ENCODE measurements around the gene MMP24. TPM values are rescaled to one million over a fixed set of nuclear protein-coding genes. Genes with fewer than 3 reads are reported as not detected.

Gene MMP24
- total and polyA plus RNA-seq, 2 of the 13 experiments (the other 11 are each of a cell fraction or from before 2014, with no cell fraction given): 0.29 to 0.35 TPM

GRCh38 chr20:35303735-35304491, 77.4 kb downstream of the MMP24 start (continued):
- TF ChIP-seq GRHL1 (CRISPR knock-in tag; conservative IDR thresholded peaks at IDR 0.05) (no peak), ZBTB2 (CRISPR knock-in tag; IDR thresholded peaks at IDR 0.05; ENCODE audit: low read depth) (no peak; the same call in 1 of the 2 replicates), NR2F6 (IDR thresholded peaks at IDR 0.05) (no peak), NR2F6 (CRISPR knock-in tag; IDR thresholded peaks at IDR 0.05) (peak; percentile 66; the same call in 1 of the 2 replicates), ZNF780A (CRISPR knock-in tag; IDR thresholded peaks at IDR 0.05) (no peak), ZNF598 (CRISPR knock-in tag; IDR thresholded peaks at IDR 0.05; ENCODE audit: borderline replicate concordance) (no peak), FLYWCH1 (CRISPR knock-in tag; IDR thresholded peaks at IDR 0.05) (no peak), ZNF878 (CRISPR knock-in tag; IDR thresholded peaks at IDR 0.05) (no peak), ETV5 (CRISPR knock-in tag; IDR thresholded peaks at IDR 0.05; ENCODE audit: borderline replicate concordance) (peak; percentile 53; the same call in 1 of the 2 replicates), HOXA9 (CRISPR knock-in tag; IDR thresholded peaks at IDR 0.05; ENCODE audit: borderline replicate concordance) (no peak), ONECUT2 (CRISPR knock-in tag; IDR thresholded peaks at IDR 0.05) (no peak), NR2F2 (IDR thresholded peaks at IDR 0.05; ENCODE audit: borderline replicate concordance, low read depth) (no peak), ZBTB1 (CRISPR knock-in tag; IDR thresholded peaks at IDR 0.05; ENCODE audit: borderline replicate concordance) (no peak), EZH2 (conservative IDR thresholded peaks at IDR 0.05; ENCODE audit: low read depth, low read length) (no peak), HOXD1 (CRISPR knock-in tag; IDR thresholded peaks at IDR 0.05) (no peak), ZNF709 (CRISPR knock-in tag; IDR thresholded peaks at IDR 0.05) (0 out of 2 replicates have a peak, but pooled peaks have one; percentile 42), GABPA (IDR thresholded peaks at IDR 0.05; ENCODE audit: low read depth, low read length) (no peak), GABPA (CRISPR knock-in tag; IDR thresholded peaks at IDR 0.05; ENCODE audit: low read depth) (peak; percentile 27), PRDM15 (CRISPR knock-in tag; IDR thresholded peaks at IDR 0.05) (no peak), NONO (IDR thresholded peaks at IDR 0.05) (no peak), NONO (CRISPR knock-in tag; conservative IDR thresholded peaks at IDR 0.05) (0 out of 2 replicates have a peak, but pooled peaks have one; percentile 46), ZNF597 (CRISPR knock-in tag; IDR thresholded peaks at IDR 0.05) (no peak), KLF11 (CRISPR knock-in tag; IDR thresholded peaks at IDR 0.05) (peak; percentile 78; the same call in 1 of the 2 replicates), ZNF382 (CRISPR knock-in tag; IDR thresholded peaks at IDR 0.05; ENCODE audit: borderline replicate concordance) (no peak)

All from HepG2 (cell line).